Karpas-422 (cell line): ENCODE data around the gene SULT1C3. TPM values are rescaled to one million over a fixed set of nuclear protein-coding genes. Genes with fewer than 3 reads are reported as not detected.

Experiments used
- DNase-seq: peaks from one replicate; pipeline ENCODE4 v3.0.0-alpha.2; 2015
- H2AFZ ChIP-seq: fragments of 200-600 bp; sonication (generic); 2 replicates; pipeline ENCODE4 v1.6.1; 2014; ENCODE audit warnings: antibody characterized with exemption, low read length, mixed read lengths
- H3K27ac ChIP-seq: fragments of 200-600 bp; sonication (generic); 2 replicates; pipeline ENCODE4 v1.5.1; 2014; ENCODE audit warnings: mild to moderate bottlenecking, low read length, moderate library complexity
- H3K27me3 ChIP-seq: fragments of 200-600 bp; sonication (generic); 2 replicates; pipeline ENCODE4 v1.6.1; 2014; ENCODE audit warnings: low read length, mixed read lengths
- H3K36me3 ChIP-seq: fragments of 200-600 bp; sonication (generic); 2 replicates; pipeline ENCODE4 v1.6.1; 2014; ENCODE audit warnings: low read length, mixed read lengths; ENCODE audit not compliant: insufficient read depth
- H3K4me1 ChIP-seq: fragments of 200-600 bp; sonication (generic); 2 replicates; pipeline ENCODE4 v1.6.1; 2014; ENCODE audit warnings: mild to moderate bottlenecking, low read length, mixed read lengths
- H3K4me2 ChIP-seq: fragments of 200-600 bp; sonication (generic); 2 replicates; pipeline ENCODE4 v1.6.1; 2014; ENCODE audit warnings: low read length, low read depth, mild to moderate bottlenecking; ENCODE audit not compliant: poor library complexity, severe bottlenecking
- H3K4me3 ChIP-seq: fragments of 200-600 bp; sonication (generic); 2 replicates; pipeline ENCODE4 v1.5.1; 2014; ENCODE audit warnings: mild to moderate bottlenecking, antibody characterized with exemption, low read length, mixed read lengths
- H3K79me2 ChIP-seq: fragments of 200-600 bp; sonication (generic); 2 replicates; pipeline ENCODE4 v1.6.1; 2014; ENCODE audit warnings: mild to moderate bottlenecking, low read length, mixed read lengths
- H3K9ac ChIP-seq: fragments of 200-600 bp; sonication (generic); 2 replicates; pipeline ENCODE4 v1.6.0; 2014; ENCODE audit warnings: low read length
- H3K9me2 ChIP-seq: fragments of 200-600 bp; sonication (generic), shearing (Covaris generic); replicated peaks from 2 replicates; pipeline ENCODE4 v1.6.0; 2014; ENCODE audit warnings: mild to moderate bottlenecking, low read length, moderate library complexity; ENCODE audit not compliant: insufficient read depth
- H3K9me3 ChIP-seq: fragments of 300-700, 200-600 bp; sonication (generic); 2 replicates; pipeline ENCODE4 v1.6.1; 2014; ENCODE audit warnings: low read length, mixed read lengths
- H4K20me1 ChIP-seq: fragments of 200-600 bp; sonication (generic); 2 replicates; pipeline ENCODE4 v1.6.1; 2014; ENCODE audit warnings: mild to moderate bottlenecking, antibody characterized with exemption, low read length, low read depth; ENCODE audit not compliant: insufficient read depth
- total RNA-seq: library from RNA; depleted of rRNA; stranded (reverse); fragments of >200 nt; shearing (Covaris generic); gene quantifications from 2 replicates; pipeline ENCODE4 v1.2.3, GENCODE V29; 2014; ENCODE audit warnings: low replicate concordance

SULT1C3 gene
- total RNA-seq, 1 experiment from 2014 or later, result not detected

- no peak within 1 kb of the TSS for H3K9ac ChIP-seq
- no peak for DNase-seq
- no peak within 1 kb of the TSS for H3K4me2 ChIP-seq
- H3K79me2 ChIP-seq, result no peaks in the 10 kb centered on the region
- no peak within 1 kb of the TSS for H3K27ac ChIP-seq
- no peaks in the 10 kb centered on the region for H3K27me3 ChIP-seq
- no peaks in the 10 kb centered on the region for H3K4me1 ChIP-seq
- H3K36me3 ChIP-seq, result no peaks in the 10 kb centered on the region
- H3K9me2 ChIP-seq, result no peaks in the 10 kb centered on the region
- H3K4me3 ChIP-seq, result no peak within 1 kb of the TSS
- H3K9me3 ChIP-seq, result no peaks in the 10 kb centered on the region
- H4K20me1 ChIP-seq, result no peaks in the 10 kb centered on the region
- H2AFZ ChIP-seq, result no peak within 1 kb of the TSS
Measured at GRCh38 chr2:108288534-108289106, 48.9 kb downstream of the SULT1C3 start, which contains the start of gene SULT1C2. TSS of gene SULT1C2 (plus strand) at chr2:108288895. CDS start at chr2:108293668, 4,773 bp downstream.

GRCh38 chr2:108293850-108294249 lies 54.1 kb downstream of the SULT1C3 start:
- Histone ChIP-seq H3K9me3 (no peaks in the 10 kb centered on the region), H3K36me3 (no peaks in the 10 kb centered on the region), H3K79me2 (no peaks in the 10 kb centered on the region), H2AFZ (no peak overlapping the region), H3K9ac (no peak overlapping the region), H3K4me1 (no peaks in the 10 kb centered on the region), H4K20me1 (no peaks in the 10 kb centered on the region), H3K9me2 (no peaks in the 10 kb centered on the region), H3K27me3 (no peaks in the 10 kb centered on the region), H3K4me2 (no peak overlapping the region), H3K4me3 (no peak overlapping the region), H3K27ac (no peak overlapping the region)
- no peak for DNase-seq

- Histone ChIP-seq H3K9ac (no peak overlapping the region), H3K4me3 (no peak overlapping the region), H2AFZ (no peak overlapping the region), H3K36me3 (no peaks in the 10 kb centered on the region), H4K20me1 (no peaks in the 10 kb centered on the region), H3K4me2 (no peak overlapping the region), H3K79me2 (no peaks in the 10 kb centered on the region), H3K27me3 (no peaks in the 10 kb centered on the region), H3K4me1 (no peaks in the 10 kb centered on the region), H3K9me3 (no peaks in the 10 kb centered on the region), H3K9me2 (no peaks in the 10 kb centered on the region), H3K27ac (no peak overlapping the region)
- no peak for DNase-seq
Measured at GRCh38 chr2:108297436-108298141, 57.8 kb downstream of the SULT1C3 start.

GRCh38 chr2:108301558-108301957 lies 61.8 kb downstream of the SULT1C3 start:
- no peaks in the 10 kb centered on the region for H3K36me3 ChIP-seq
- no peak overlapping the region for H2AFZ ChIP-seq
- no peak overlapping the region for H3K27ac ChIP-seq
- no peak overlapping the region for H3K4me2 ChIP-seq
- DNase-seq, result no peak
- no peak overlapping the region for H3K9ac ChIP-seq
- H3K9me3 ChIP-seq, result no peaks in the 10 kb centered on the region
- H3K4me1 ChIP-seq, result no peaks in the 10 kb centered on the region
- no peaks in the 10 kb centered on the region for H3K9me2 ChIP-seq
- H3K27me3 ChIP-seq, result no peaks in the 10 kb centered on the region
- no peak overlapping the region for H3K4me3 ChIP-seq
- H4K20me1 ChIP-seq, result no peaks in the 10 kb centered on the region
- H3K79me2 ChIP-seq, result no peaks in the 10 kb centered on the region

- no peak for DNase-seq
- Histone ChIP-seq H4K20me1 (no peaks in the 10 kb centered on the region), H3K9ac (no peak overlapping the region), H3K4me3 (no peak overlapping the region), H3K27ac (no peak overlapping the region), H3K9me3 (no peaks in the 10 kb centered on the region), H3K79me2 (no peaks in the 10 kb centered on the region), H3K27me3 (no peaks in the 10 kb centered on the region), H2AFZ (no peak overlapping the region), H3K9me2 (no peaks in the 10 kb centered on the region), H3K4me1 (no peaks in the 10 kb centered on the region), H3K36me3 (no peaks in the 10 kb centered on the region), H3K4me2 (no peak overlapping the region)
Measured at GRCh38 chr2:108304975-108305374, 65.2 kb downstream of the SULT1C3 start.

GRCh38 chr2:108305901-108306300 lies 66.1 kb downstream of the SULT1C3 start:
- Histone ChIP-seq H3K27ac (no peak overlapping the region), H2AFZ (no peak overlapping the region), H3K4me3 (no peak overlapping the region), H3K4me1 (no peaks in the 10 kb centered on the region), H3K36me3 (no peaks in the 10 kb centered on the region), H4K20me1 (no peaks in the 10 kb centered on the region), H3K27me3 (no peaks in the 10 kb centered on the region), H3K79me2 (no peaks in the 10 kb centered on the region), H3K9me3 (no peaks in the 10 kb centered on the region), H3K9ac (no peak overlapping the region), H3K9me2 (no peaks in the 10 kb centered on the region), H3K4me2 (no peak overlapping the region)
- DNase-seq, result no peak

- no peak overlapping the region for H3K4me2 ChIP-seq
- no peaks in the 10 kb centered on the region for H4K20me1 ChIP-seq
- H3K9me2 ChIP-seq, result no peaks in the 10 kb centered on the region
- no peaks in the 10 kb centered on the region for H3K9me3 ChIP-seq
- no peak overlapping the region for H2AFZ ChIP-seq
- H3K9ac ChIP-seq, result no peak overlapping the region
- no peaks in the 10 kb centered on the region for H3K4me1 ChIP-seq
- no peak overlapping the region for H3K4me3 ChIP-seq
- H3K36me3 ChIP-seq, result no peaks in the 10 kb centered on the region
- no peaks in the 10 kb centered on the region for H3K27me3 ChIP-seq
- H3K79me2 ChIP-seq, result no peaks in the 10 kb centered on the region
- no peak for DNase-seq
- H3K27ac ChIP-seq, result no peak overlapping the region
Measured at GRCh38 chr2:108309903-108310302, 70.1 kb downstream of the SULT1C3 start.
